ENCODE results near the gene AICDA.

DNA sequence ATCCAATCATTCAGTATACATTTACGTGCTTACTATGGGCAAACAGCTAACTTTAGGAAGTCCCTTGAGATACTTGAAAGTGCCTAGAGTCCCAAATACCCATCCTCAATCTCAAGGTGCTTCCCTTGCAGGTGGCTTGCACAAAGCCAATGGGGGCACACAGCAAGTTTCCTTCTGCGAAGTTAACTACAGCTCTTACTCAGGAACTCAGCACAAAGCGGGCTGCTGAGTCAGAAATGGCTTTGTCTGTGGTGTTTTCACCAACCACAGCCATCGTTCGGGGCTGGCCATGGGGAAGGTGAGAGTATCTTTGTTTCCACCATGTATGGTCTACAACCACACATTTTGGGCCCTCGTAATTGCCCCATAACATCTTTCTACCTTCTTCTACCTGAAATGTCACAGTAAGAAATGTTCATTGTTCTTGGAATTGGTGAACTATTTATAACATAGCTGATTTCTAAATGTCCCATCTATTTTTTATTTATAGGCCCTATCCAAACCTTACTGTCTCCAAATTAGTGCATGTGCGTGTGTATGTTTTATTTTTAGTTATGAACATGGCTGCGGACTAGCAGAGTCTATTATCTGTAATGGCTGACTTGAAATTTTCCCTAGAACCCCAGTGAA, 36.0 kb upstream of the AICDA start:
- TF ChIP-seq, protein P1, sequence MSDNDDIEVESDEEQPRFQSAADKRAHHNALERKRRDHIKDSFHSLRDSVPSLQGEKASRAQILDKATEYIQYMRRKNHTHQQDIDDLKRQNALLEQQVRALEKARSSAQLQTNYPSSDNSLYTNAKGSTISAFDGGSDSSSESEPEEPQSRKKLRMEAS (CRISPR knock-in tag; IDR thresholded peaks at IDR 0.05): no peak
- TF ChIP-seq, protein P2, sequence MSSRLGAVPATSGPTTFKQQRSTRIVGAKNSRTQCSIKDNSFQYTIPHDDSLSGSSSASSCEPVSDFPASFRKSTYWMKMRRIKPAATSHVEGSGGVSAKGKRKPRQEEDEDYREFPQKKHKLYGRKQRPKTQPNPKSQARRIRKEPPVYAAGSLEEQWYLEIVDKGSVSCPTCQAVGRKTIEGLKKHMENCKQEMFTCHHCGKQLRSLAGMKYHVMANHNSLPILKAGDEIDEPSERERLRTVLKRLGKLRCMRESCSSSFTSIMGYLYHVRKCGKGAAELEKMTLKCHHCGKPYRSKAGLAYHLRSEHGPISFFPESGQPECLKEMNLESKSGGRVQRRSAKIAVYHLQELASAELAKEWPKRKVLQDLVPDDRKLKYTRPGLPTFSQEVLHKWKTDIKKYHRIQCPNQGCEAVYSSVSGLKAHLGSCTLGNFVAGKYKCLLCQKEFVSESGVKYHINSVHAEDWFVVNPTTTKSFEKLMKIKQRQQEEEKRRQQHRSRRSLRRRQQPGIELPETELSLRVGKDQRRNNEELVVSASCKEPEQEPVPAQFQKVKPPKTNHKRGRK (CRISPR knock-in tag; IDR thresholded peaks at IDR 0.05; ENCODE audit: borderline replicate concordance): no peak
- TF ChIP-seq IRF2 (CRISPR knock-in tag; IDR thresholded peaks at IDR 0.05; ENCODE audit: borderline replicate concordance, low read depth) (no peak), ZNF416 (CRISPR knock-in tag; IDR thresholded peaks at IDR 0.05) (no peak)
- TF ChIP-seq, protein P3, sequence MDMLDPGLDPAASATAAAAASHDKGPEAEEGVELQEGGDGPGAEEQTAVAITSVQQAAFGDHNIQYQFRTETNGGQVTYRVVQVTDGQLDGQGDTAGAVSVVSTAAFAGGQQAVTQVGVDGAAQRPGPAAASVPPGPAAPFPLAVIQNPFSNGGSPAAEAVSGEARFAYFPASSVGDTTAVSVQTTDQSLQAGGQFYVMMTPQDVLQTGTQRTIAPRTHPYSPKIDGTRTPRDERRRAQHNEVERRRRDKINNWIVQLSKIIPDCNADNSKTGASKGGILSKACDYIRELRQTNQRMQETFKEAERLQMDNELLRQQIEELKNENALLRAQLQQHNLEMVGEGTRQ (CRISPR knock-in tag; IDR thresholded peaks at IDR 0.05): no peak
- TF ChIP-seq, protein P4, sequence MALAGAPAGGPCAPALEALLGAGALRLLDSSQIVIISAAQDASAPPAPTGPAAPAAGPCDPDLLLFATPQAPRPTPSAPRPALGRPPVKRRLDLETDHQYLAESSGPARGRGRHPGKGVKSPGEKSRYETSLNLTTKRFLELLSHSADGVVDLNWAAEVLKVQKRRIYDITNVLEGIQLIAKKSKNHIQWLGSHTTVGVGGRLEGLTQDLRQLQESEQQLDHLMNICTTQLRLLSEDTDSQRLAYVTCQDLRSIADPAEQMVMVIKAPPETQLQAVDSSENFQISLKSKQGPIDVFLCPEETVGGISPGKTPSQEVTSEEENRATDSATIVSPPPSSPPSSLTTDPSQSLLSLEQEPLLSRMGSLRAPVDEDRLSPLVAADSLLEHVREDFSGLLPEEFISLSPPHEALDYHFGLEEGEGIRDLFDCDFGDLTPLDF (CRISPR knock-in tag; IDR thresholded peaks at IDR 0.05): no peak
- TF ChIP-seq, protein P5, sequence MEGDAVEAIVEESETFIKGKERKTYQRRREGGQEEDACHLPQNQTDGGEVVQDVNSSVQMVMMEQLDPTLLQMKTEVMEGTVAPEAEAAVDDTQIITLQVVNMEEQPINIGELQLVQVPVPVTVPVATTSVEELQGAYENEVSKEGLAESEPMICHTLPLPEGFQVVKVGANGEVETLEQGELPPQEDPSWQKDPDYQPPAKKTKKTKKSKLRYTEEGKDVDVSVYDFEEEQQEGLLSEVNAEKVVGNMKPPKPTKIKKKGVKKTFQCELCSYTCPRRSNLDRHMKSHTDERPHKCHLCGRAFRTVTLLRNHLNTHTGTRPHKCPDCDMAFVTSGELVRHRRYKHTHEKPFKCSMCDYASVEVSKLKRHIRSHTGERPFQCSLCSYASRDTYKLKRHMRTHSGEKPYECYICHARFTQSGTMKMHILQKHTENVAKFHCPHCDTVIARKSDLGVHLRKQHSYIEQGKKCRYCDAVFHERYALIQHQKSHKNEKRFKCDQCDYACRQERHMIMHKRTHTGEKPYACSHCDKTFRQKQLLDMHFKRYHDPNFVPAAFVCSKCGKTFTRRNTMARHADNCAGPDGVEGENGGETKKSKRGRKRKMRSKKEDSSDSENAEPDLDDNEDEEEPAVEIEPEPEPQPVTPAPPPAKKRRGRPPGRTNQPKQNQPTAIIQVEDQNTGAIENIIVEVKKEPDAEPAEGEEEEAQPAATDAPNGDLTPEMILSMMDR (IDR thresholded peaks at IDR 0.05): no peak

Measured in WTC11 (cell line).